Karpas-422 (cell line): ENCODE results near the gene LLCFC1. TPM values are rescaled to one million over a fixed set of nuclear protein-coding genes. Genes with fewer than 3 reads are reported as not detected.

Experiments used
- DNase-seq: peaks from one replicate; pipeline ENCODE4 v3.0.0-alpha.2; 2015
- H2AFZ ChIP-seq: fragments of 200-600 bp; sonication (generic); 2 replicates; pipeline ENCODE4 v1.6.1; 2014; ENCODE audit warnings: antibody characterized with exemption, low read length, mixed read lengths
- H3K27ac ChIP-seq: fragments of 200-600 bp; sonication (generic); 2 replicates; pipeline ENCODE4 v1.5.1; 2014; ENCODE audit warnings: mild to moderate bottlenecking, low read length, moderate library complexity
- H3K27me3 ChIP-seq: fragments of 200-600 bp; sonication (generic); 2 replicates; pipeline ENCODE4 v1.6.1; 2014; ENCODE audit warnings: low read length, mixed read lengths
- H3K36me3 ChIP-seq: fragments of 200-600 bp; sonication (generic); 2 replicates; pipeline ENCODE4 v1.6.1; 2014; ENCODE audit warnings: low read length, mixed read lengths; ENCODE audit not compliant: insufficient read depth
- H3K4me1 ChIP-seq: fragments of 200-600 bp; sonication (generic); 2 replicates; pipeline ENCODE4 v1.6.1; 2014; ENCODE audit warnings: mild to moderate bottlenecking, low read length, mixed read lengths
- H3K4me2 ChIP-seq: fragments of 200-600 bp; sonication (generic); 2 replicates; pipeline ENCODE4 v1.6.1; 2014; ENCODE audit warnings: low read length, low read depth, mild to moderate bottlenecking; ENCODE audit not compliant: poor library complexity, severe bottlenecking
- H3K4me3 ChIP-seq: fragments of 200-600 bp; sonication (generic); 2 replicates; pipeline ENCODE4 v1.5.1; 2014; ENCODE audit warnings: mild to moderate bottlenecking, antibody characterized with exemption, low read length, mixed read lengths
- H3K79me2 ChIP-seq: fragments of 200-600 bp; sonication (generic); 2 replicates; pipeline ENCODE4 v1.6.1; 2014; ENCODE audit warnings: mild to moderate bottlenecking, low read length, mixed read lengths
- H3K9ac ChIP-seq: fragments of 200-600 bp; sonication (generic); 2 replicates; pipeline ENCODE4 v1.6.0; 2014; ENCODE audit warnings: low read length
- H3K9me2 ChIP-seq: fragments of 200-600 bp; sonication (generic), shearing (Covaris generic); replicated peaks from 2 replicates; pipeline ENCODE4 v1.6.0; 2014; ENCODE audit warnings: mild to moderate bottlenecking, low read length, moderate library complexity; ENCODE audit not compliant: insufficient read depth
- H3K9me3 ChIP-seq: fragments of 300-700, 200-600 bp; sonication (generic); 2 replicates; pipeline ENCODE4 v1.6.1; 2014; ENCODE audit warnings: low read length, mixed read lengths
- H4K20me1 ChIP-seq: fragments of 200-600 bp; sonication (generic); 2 replicates; pipeline ENCODE4 v1.6.1; 2014; ENCODE audit warnings: mild to moderate bottlenecking, antibody characterized with exemption, low read length, low read depth; ENCODE audit not compliant: insufficient read depth
- total RNA-seq: library from RNA; depleted of rRNA; stranded (reverse); fragments of >200 nt; shearing (Covaris generic); gene quantifications from 2 replicates; pipeline ENCODE4 v1.2.3, GENCODE V29; 2014; ENCODE audit warnings: low replicate concordance

Gene LLCFC1
- total RNA-seq, 1 experiment from 2014 or later, result not detected

- peaks cover 13% of the 10 kb centered on the region for H3K4me1 ChIP-seq
- H2AFZ ChIP-seq, result no peak overlapping the region
Measured at GRCh38 chr7:142927949-142928348, 11.3 kb upstream of the LLCFC1 start.

GRCh38 chr7:142930126-142930730 lies 9.1 kb upstream of the LLCFC1 start:
- Histone ChIP-seq H3K9ac (no peak overlapping the region), H3K36me3 (no peaks in the 10 kb centered on the region), H3K4me1 (peaks cover 13% of the 10 kb centered on the region), H4K20me1 (no peaks in the 10 kb centered on the region), H3K79me2 (no peaks in the 10 kb centered on the region), H3K9me2 (no peaks in the 10 kb centered on the region), H2AFZ (no peak overlapping the region), H3K4me2 (no peak overlapping the region), H3K9me3 (no peaks in the 10 kb centered on the region), H3K4me3 (no peak overlapping the region), H3K27me3 (no peaks in the 10 kb centered on the region), H3K27ac (no peak overlapping the region)
- no peak for DNase-seq

More at GRCh38 chr7:142927949-142928348, 11.3 kb upstream of the LLCFC1 start:
- Histone ChIP-seq H4K20me1 (no peaks in the 10 kb centered on the region), H3K9me2 (no peaks in the 10 kb centered on the region), H3K79me2 (no peaks in the 10 kb centered on the region), H3K36me3 (no peaks in the 10 kb centered on the region), H3K4me3 (no peak overlapping the region), H3K27ac (no peak overlapping the region), H3K9ac (no peak overlapping the region), H3K27me3 (no peaks in the 10 kb centered on the region), H3K4me2 (no peak overlapping the region), H3K9me3 (no peaks in the 10 kb centered on the region)
- no peak for DNase-seq

- DNase-seq, result no peak
- H3K9me2 ChIP-seq, result no peaks in the 10 kb centered on the region
- no peak overlapping the region for H3K9ac ChIP-seq
- H3K79me2 ChIP-seq, result no peaks in the 10 kb centered on the region
- no peak overlapping the region for H3K4me2 ChIP-seq
- H3K27me3 ChIP-seq, result no peaks in the 10 kb centered on the region
- H3K4me3 ChIP-seq, result no peak overlapping the region
- H4K20me1 ChIP-seq, result no peaks in the 10 kb centered on the region
- H3K27ac ChIP-seq, result no peak overlapping the region
- H2AFZ ChIP-seq, result no peak overlapping the region
- H3K36me3 ChIP-seq, result no peaks in the 10 kb centered on the region
- no peaks in the 10 kb centered on the region for H3K9me3 ChIP-seq
- H3K4me1 ChIP-seq, result peaks cover 3% of the 10 kb centered on the region
Measured at GRCh38 chr7:142932386-142933091, 6.7 kb upstream of the LLCFC1 start.

GRCh38 chr7:142933092-142933475 lies 6.2 kb upstream of the LLCFC1 start:
- Histone ChIP-seq H3K4me2 (no peak overlapping the region), H3K79me2 (no peaks in the 10 kb centered on the region), H3K9me3 (no peaks in the 10 kb centered on the region), H3K9me2 (no peaks in the 10 kb centered on the region), H2AFZ (no peak overlapping the region), H3K9ac (no peak overlapping the region), H4K20me1 (no peaks in the 10 kb centered on the region), H3K4me1 (no peaks in the 10 kb centered on the region; the same call in 1 of the 2 replicates), H3K27me3 (no peaks in the 10 kb centered on the region), H3K27ac (no peak overlapping the region), H3K36me3 (no peaks in the 10 kb centered on the region), H3K4me3 (no peak overlapping the region)
- no peak for DNase-seq

- H3K4me2 ChIP-seq, result no peak within 1 kb of the TSS
Measured at GRCh38 chr7:142933624-142934023, 5.7 kb upstream of the LLCFC1 start, which contains the start of gene TRPV5. TSS of gene TRPV5 (minus strand) at chr7:142933746. CDS start at chr7:142933459, 287 bp downstream.

GRCh38 chr7:142934056-142934455 lies 5.2 kb upstream of the LLCFC1 start:
- H4K20me1 ChIP-seq, result no peaks in the 10 kb centered on the region
- H3K4me2 ChIP-seq, result no peak overlapping the region
- no peak for DNase-seq
- H3K27ac ChIP-seq, result no peak overlapping the region
- H3K27me3 ChIP-seq, result no peaks in the 10 kb centered on the region
- H3K9me2 ChIP-seq, result no peaks in the 10 kb centered on the region
- H3K9ac ChIP-seq, result no peak overlapping the region
- H3K9me3 ChIP-seq, result no peaks in the 10 kb centered on the region
- H2AFZ ChIP-seq, result no peak overlapping the region
- no peak overlapping the region for H3K4me3 ChIP-seq
- no peaks in the 10 kb centered on the region for H3K36me3 ChIP-seq
- H3K4me1 ChIP-seq, result no peaks in the 10 kb centered on the region
- H3K79me2 ChIP-seq, result no peaks in the 10 kb centered on the region

More at GRCh38 chr7:142933624-142934023, 5.7 kb upstream of the LLCFC1 start, which contains the start of gene TRPV5:
- H3K9ac ChIP-seq, result no peak within 1 kb of the TSS
- H3K27me3 ChIP-seq, result no peaks in the 10 kb centered on the region
- no peaks in the 10 kb centered on the region for H3K79me2 ChIP-seq
- H3K9me3 ChIP-seq, result no peaks in the 10 kb centered on the region
- no peak within 1 kb of the TSS for H2AFZ ChIP-seq
- H4K20me1 ChIP-seq, result no peaks in the 10 kb centered on the region
- H3K9me2 ChIP-seq, result no peaks in the 10 kb centered on the region
- H3K36me3 ChIP-seq, result no peaks in the 10 kb centered on the region
- H3K4me3 ChIP-seq, result no peak within 1 kb of the TSS
- no peak within 1 kb of the TSS for H3K27ac ChIP-seq
- DNase-seq, result no peak
- no peaks in the 10 kb centered on the region for H3K4me1 ChIP-seq

GRCh38 chr7:142935941-142936565 lies 3.2 kb upstream of the LLCFC1 start:
- Histone ChIP-seq H3K79me2 (no peaks in the 10 kb centered on the region), H3K4me1 (no peaks in the 10 kb centered on the region), H2AFZ (no peak overlapping the region), H4K20me1 (no peaks in the 10 kb centered on the region), H3K27me3 (no peaks in the 10 kb centered on the region), H3K9me2 (no peaks in the 10 kb centered on the region), H3K9ac (no peak overlapping the region), H3K4me2 (no peak overlapping the region), H3K9me3 (no peaks in the 10 kb centered on the region), H3K36me3 (no peaks in the 10 kb centered on the region), H3K27ac (no peak overlapping the region), H3K4me3 (no peak overlapping the region)
- no peak for DNase-seq

- Histone ChIP-seq H3K9me2 (no peaks in the 10 kb centered on the region), H2AFZ (no peak overlapping the region), H3K27ac (no peak overlapping the region), H4K20me1 (no peaks in the 10 kb centered on the region), H3K4me2 (no peak overlapping the region), H3K27me3 (no peaks in the 10 kb centered on the region), H3K9ac (no peak overlapping the region), H3K9me3 (no peaks in the 10 kb centered on the region), H3K79me2 (no peaks in the 10 kb centered on the region), H3K4me3 (no peak overlapping the region), H3K4me1 (no peaks in the 10 kb centered on the region), H3K36me3 (no peaks in the 10 kb centered on the region)
- no peak for DNase-seq
Measured at GRCh38 chr7:142938611-142939010, 673 bp upstream of the LLCFC1 start.
